Measurements from ENCODE around the gene LRP1B. TPM values are rescaled to one million over a fixed set of nuclear protein-coding genes. Genes with fewer than 3 reads are reported as not detected.

The LRP1B gene
- total RNA-seq, 1 experiment from 2014 or later: 0.17 TPM

DNA sequence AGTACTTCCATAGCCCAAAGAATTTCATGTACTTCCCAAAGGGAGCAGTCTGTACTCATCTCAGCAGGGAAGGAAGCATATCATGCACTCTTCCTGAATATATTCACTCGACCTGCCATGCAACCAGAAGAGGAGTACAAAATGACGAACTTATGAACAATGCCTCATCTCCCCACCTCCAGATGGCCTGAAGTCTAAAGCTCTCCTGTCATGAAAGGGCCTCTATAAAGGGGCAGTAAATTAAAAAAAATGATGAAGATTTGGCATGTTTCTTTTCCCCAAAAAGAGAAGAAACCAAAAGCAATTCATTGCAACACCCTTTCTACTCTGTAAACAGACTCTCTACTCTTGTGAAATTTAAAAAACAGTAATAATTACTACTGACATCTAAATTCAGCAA lies 1601.1 kb downstream of the LRP1B start:
- no peaks in the 10 kb centered on the region for H3K27me3 ChIP-seq (ENCODE audit: control insufficient read depth, insufficient read depth, low read length)
- no peak for DNase-seq
- H3K36me3 ChIP-seq (replicated peaks; ENCODE audit: control insufficient read depth, insufficient read depth, low read length): no peaks in the 10 kb centered on the region
- no peak overlapping the region for H3K4me3 ChIP-seq (ENCODE audit: insufficient read depth, low read depth, low read length)

DNA sequence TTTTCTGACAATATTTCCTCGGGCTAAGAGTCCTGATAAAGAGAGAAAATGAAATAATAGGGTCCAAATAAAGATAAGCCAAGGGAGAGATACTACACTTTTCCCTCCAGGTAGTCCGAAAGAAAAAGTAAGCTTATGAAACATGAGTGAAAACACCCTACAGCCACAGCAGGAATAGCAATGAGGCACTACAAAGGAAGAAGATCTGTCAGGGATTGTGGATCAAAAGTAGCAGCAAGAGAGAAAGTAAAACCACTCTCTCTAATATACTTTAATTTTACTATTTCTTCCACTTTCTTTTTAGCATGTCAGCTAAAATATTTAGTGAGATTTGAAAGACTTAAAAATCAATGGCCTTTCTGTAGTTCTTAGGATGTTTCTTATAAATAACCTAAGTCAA lies 1601.8 kb downstream of the LRP1B start:
- no peaks in the 10 kb centered on the region for H3K27me3 ChIP-seq (ENCODE audit: control insufficient read depth, insufficient read depth, low read length)

DNA sequence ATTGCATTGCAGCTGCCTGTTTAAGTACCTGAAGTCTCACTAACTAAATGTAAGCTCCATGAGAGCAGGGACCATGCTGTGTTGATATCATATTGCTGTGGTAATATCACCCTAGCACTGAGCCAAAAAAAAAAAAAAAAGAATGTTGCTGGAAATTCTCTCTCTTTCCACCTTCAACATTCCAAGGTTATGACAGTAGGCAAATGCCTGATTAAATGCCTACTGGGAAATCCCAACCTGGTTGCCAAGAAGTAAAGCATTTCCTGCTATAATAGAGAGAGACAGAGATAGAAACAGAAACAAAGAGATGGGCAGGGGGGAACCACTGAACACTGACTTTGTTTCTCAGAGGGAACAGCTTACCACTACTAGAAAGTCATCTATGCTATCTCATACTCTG lies 1604.2 kb downstream of the LRP1B start:
- H3K36me3 ChIP-seq (replicated peaks; ENCODE audit: control insufficient read depth, insufficient read depth, low read length): no peaks in the 10 kb centered on the region
- H3K4me3 ChIP-seq (ENCODE audit: insufficient read depth, low read depth, low read length): no peak overlapping the region
- H3K27me3 ChIP-seq (ENCODE audit: control insufficient read depth, insufficient read depth, low read length): no peaks in the 10 kb centered on the region
- DNase-seq: no peak

More for the DNA sequence above, 1601.8 kb downstream of the LRP1B start:
- no peak for DNase-seq
- Histone ChIP-seq H3K36me3 (replicated peaks; ENCODE audit: control insufficient read depth, insufficient read depth, low read length) (no peaks in the 10 kb centered on the region), H3K4me3 (ENCODE audit: insufficient read depth, low read depth, low read length) (no peak overlapping the region)

DNA sequence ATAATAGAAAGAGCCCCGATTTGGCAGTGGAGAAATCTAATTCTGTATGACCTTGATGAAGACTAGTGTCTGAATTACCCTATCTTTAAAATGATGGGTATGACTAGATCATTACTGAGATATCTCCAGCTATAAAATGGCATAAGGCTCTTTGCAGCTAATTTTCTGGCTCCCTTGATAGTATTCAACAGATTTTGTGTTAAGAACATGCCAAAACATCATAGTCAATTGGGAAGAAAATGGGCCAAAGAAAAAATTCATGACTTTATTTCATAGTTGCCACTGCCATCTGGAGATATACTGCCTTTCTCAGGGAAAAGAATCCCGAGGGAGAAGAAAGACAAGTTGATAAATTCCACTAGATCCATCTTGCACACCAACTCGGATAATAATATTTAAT lies 1618.7 kb downstream of the LRP1B start:
- DNase-seq: no peak
- H3K4me3 ChIP-seq (ENCODE audit: insufficient read depth, low read depth, low read length): no peak overlapping the region
- H3K36me3 ChIP-seq (replicated peaks; ENCODE audit: control insufficient read depth, insufficient read depth, low read length): no peaks in the 10 kb centered on the region
- H3K27me3 ChIP-seq (ENCODE audit: control insufficient read depth, insufficient read depth, low read length): no peaks in the 10 kb centered on the region

DNA sequence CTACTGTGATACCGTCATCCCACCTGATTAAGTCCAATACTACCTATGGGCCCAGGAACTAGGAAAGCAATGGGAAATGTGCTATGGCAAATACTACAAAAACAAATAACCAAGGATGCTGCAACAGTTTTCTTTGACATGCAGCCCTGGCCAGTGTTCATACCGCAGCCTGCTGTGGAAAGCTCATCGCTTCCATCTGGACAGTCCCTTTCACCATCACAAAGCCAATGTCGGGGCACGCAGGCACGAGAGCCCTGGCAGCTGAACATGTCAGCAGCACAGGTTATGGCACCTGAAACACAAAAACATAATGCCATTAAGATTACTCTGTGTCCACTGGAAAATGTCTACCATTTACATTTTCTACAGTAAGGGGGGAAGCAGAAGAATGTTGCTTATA lies 1621.1 kb downstream of the LRP1B start:
- Histone ChIP-seq H3K27me3 (ENCODE audit: control insufficient read depth, insufficient read depth, low read length) (no peaks in the 10 kb centered on the region), H3K36me3 (replicated peaks; ENCODE audit: control insufficient read depth, insufficient read depth, low read length) (no peaks in the 10 kb centered on the region), H3K4me3 (ENCODE audit: insufficient read depth, low read depth, low read length) (no peak overlapping the region)
- no peak for DNase-seq

DNA sequence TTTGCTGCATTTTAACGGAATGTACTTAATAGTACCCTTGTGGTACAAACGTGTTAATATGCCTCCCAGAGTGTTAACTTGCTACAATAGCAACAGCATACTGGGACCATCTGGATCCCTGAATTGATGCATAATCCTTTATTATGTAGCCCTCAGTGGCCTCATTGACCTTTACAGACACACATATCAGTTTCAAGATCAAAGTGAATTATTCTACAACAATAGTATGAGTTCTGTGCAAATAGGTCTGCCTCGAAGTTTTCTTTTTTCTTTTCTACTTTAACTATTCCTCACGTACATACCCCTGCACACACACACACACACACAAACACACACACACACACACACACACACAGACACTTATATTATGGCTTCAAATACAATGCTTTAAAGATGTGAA lies 1622.1 kb downstream of the LRP1B start:
- H3K4me3 ChIP-seq (ENCODE audit: insufficient read depth, low read depth, low read length): no peak overlapping the region
- H3K27me3 ChIP-seq (ENCODE audit: control insufficient read depth, insufficient read depth, low read length): no peaks in the 10 kb centered on the region
- no peak for DNase-seq
- H3K36me3 ChIP-seq (replicated peaks; ENCODE audit: control insufficient read depth, insufficient read depth, low read length): no peaks in the 10 kb centered on the region

DNA sequence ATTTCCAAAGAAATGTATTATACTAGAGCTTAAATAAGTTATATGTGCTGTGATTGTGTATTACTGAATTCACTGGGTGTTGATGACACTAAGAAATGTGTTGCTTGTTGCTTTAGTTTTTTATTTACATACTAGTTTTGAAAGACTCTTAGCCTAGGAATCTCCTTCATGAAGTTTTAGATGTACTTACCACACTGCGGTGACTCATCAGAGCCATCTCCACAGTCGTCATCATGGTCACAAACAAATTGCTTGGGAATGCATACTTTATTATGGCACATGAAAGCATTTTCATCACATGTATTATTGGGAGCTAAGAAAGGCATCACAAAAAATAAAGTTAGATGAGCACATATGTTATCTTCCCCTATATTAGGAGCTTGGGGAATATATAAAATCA lies 1624.2 kb downstream of the LRP1B start:
- no peaks in the 10 kb centered on the region for H3K27me3 ChIP-seq (ENCODE audit: control insufficient read depth, insufficient read depth, low read length)
- no peak for DNase-seq
- no peak overlapping the region for H3K4me3 ChIP-seq (ENCODE audit: insufficient read depth, low read depth, low read length)
- no peaks in the 10 kb centered on the region for H3K36me3 ChIP-seq (replicated peaks; ENCODE audit: control insufficient read depth, insufficient read depth, low read length)

DNA sequence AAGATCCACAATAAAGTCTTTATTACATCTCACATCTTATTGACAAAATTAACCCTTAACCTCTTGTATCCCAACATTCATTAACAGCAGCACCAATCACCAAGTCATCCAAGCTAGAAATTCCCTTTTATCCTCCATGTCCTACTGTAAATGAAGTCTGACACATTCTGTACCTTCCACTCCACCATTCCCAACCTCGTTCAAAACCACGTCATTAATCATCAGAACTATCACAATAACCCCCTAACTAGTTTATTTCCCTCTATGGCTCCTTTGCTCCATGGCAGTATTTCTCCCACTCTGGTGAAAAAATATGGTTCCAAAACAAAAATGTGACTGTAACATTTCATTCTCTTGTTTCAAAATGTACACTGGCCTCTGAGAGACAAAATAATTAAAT lies 1626.2 kb downstream of the LRP1B start:
- Histone ChIP-seq H3K36me3 (replicated peaks; ENCODE audit: control insufficient read depth, insufficient read depth, low read length) (no peaks in the 10 kb centered on the region), H3K27me3 (ENCODE audit: control insufficient read depth, insufficient read depth, low read length) (no peaks in the 10 kb centered on the region), H3K4me3 (ENCODE audit: insufficient read depth, low read depth, low read length) (no peak overlapping the region)
- no peak for DNase-seq

DNA sequence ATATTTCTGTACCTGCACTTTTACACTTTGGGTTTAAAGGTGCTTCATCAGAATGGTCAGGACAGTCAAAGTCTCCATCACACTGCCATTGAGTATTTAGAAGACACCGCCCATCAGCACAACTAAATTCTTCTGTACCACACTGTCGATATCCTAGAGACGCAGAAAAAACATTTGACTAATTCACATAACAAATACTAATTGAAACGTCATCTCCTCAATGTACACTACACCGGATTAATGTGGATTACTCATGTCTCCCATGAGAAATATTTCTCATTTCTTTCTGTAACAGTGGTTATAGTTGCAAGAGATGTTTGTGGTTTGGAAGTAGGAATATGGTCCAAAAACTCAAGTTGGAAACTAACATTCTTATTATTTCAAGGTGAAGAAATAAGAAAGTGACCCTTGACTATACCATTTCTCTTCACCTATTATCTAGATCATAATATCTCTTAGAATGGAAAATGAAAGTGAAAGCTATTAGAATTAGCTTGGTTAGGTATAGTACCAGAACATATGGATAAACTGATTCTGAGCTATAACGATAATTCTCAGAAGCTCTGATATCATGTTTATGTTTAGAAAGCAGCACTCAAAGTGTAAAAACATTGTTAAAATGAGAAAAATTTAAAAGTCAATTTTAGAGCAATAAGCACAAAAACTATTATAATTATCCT lies 1627.7 kb downstream of the LRP1B start:
- H3K36me3 ChIP-seq (replicated peaks; ENCODE audit: control insufficient read depth, insufficient read depth, low read length): no peaks in the 10 kb centered on the region
- H3K4me3 ChIP-seq (ENCODE audit: insufficient read depth, low read depth, low read length): no peak overlapping the region
- DNase-seq: no peak
- no peaks in the 10 kb centered on the region for H3K27me3 ChIP-seq (ENCODE audit: control insufficient read depth, insufficient read depth, low read length)

DNA sequence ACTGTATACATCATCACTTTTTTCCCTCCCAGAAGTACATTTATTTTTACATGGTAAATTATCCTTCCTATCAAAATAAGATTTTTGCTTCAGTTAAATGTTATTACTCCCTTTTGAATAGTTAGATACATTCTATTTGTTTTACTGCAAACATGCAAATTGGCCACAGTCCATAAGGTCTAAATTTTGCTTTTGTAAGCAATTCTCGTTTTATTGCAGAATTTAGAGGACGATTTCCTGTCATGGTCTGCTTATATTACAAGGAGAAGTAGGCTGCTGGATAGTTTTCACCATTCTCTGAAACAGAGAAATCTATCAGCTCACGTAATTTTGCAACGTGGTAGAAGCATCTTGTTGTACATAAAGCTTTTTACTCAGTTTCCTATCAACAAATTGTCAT lies 1632.5 kb downstream of the LRP1B start:
- H3K4me3 ChIP-seq (ENCODE audit: insufficient read depth, low read depth, low read length): no peak overlapping the region
- no peak for DNase-seq
- no peaks in the 10 kb centered on the region for H3K36me3 ChIP-seq (replicated peaks; ENCODE audit: control insufficient read depth, insufficient read depth, low read length)

DNA sequence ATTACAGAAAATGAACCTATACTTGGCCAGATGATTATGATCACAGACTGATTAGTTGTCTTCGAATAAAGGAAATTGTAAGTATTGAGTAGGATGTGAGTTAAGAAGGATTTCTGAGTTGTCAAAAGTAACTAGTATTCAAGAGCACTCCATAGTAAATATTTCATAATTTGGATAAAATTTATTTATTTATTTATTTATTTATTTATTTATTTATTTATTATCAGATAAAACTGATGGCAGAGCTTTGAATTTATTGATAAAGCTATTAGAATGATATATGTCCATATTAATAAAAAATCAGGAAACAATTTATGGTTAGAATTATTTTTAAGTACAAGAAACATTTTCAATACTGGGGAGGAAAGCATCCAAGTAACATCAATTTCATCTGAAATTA lies 1634.1 kb downstream of the LRP1B start:
- H3K27me3 ChIP-seq (ENCODE audit: control insufficient read depth, insufficient read depth, low read length): no peaks in the 10 kb centered on the region
- no peaks in the 10 kb centered on the region for H3K36me3 ChIP-seq (replicated peaks; ENCODE audit: control insufficient read depth, insufficient read depth, low read length)
- no peak overlapping the region for H3K4me3 ChIP-seq (ENCODE audit: insufficient read depth, low read depth, low read length)
- DNase-seq: no peak

More for the DNA sequence above, 1632.5 kb downstream of the LRP1B start:
- no peaks in the 10 kb centered on the region for H3K27me3 ChIP-seq (ENCODE audit: control insufficient read depth, insufficient read depth, low read length)

DNA sequence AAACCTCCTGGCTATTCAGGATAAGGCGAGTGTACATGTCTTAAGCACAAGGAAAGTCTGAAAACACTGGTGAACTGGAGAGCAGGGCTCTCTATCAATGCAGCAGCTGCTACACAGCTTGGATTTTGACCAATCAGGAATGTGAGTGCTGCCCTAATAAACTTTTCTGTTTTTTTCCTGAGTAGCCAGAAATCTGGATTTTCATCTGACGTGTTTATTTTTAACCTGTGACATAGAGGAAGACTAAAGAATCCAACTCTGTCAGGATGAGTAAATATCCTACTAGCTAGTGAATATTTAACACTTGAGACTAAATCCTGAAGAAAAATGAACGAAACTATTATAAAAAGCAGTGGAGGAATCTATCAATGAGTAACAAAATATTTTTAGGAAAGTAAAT lies 1638.9 kb downstream of the LRP1B start:
- H3K4me3 ChIP-seq (ENCODE audit: insufficient read depth, low read depth, low read length): no peak overlapping the region
- no peaks in the 10 kb centered on the region for H3K36me3 ChIP-seq (replicated peaks; ENCODE audit: control insufficient read depth, insufficient read depth, low read length)
- no peaks in the 10 kb centered on the region for H3K27me3 ChIP-seq (ENCODE audit: control insufficient read depth, insufficient read depth, low read length)
- DNase-seq: no peak

DNA sequence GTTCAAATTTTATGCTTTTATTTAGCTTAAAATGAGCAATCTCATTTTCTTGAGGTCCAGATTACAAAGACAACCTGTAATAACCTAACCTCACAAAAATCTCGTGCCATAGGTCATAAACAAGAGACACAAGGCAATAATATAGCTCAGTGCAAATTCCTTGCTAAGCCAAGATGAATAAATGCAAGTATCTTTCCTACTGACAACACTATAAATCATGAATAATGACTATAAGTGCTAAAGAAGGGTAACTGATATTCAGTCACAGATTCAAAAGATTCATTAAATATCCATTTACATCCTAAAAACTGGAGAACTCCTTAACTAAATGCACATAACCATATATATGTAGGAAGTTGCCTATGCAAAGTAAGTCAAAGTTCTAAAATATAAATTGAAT lies 1641.6 kb downstream of the LRP1B start:
- no peaks in the 10 kb centered on the region for H3K27me3 ChIP-seq (ENCODE audit: control insufficient read depth, insufficient read depth, low read length)
- no peak overlapping the region for H3K4me3 ChIP-seq (ENCODE audit: insufficient read depth, low read depth, low read length)
- no peaks in the 10 kb centered on the region for H3K36me3 ChIP-seq (replicated peaks; ENCODE audit: control insufficient read depth, insufficient read depth, low read length)
- DNase-seq: no peak

DNA sequence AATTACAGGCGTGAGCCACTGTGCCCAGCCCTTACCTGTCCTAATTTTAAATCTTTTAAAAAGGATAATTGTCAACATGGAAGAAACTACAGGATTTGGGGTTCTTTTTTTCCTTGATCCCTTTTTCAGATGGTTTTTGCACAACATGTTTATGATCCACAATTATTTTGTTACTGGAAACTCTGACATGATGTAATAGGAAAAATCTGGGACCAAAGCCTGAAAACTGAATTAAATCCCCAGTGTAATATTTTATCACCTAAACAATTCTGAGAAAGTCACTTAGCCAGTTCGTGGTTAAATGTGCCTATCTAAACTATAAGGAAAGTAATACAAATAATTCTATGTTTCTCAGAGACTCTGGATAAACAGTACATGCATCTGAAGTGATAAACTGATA lies 1649.7 kb downstream of the LRP1B start:
- no peaks in the 10 kb centered on the region for H3K27me3 ChIP-seq (ENCODE audit: control insufficient read depth, insufficient read depth, low read length)
- DNase-seq: no peak
- no peaks in the 10 kb centered on the region for H3K36me3 ChIP-seq (replicated peaks; ENCODE audit: control insufficient read depth, insufficient read depth, low read length)

DNA sequence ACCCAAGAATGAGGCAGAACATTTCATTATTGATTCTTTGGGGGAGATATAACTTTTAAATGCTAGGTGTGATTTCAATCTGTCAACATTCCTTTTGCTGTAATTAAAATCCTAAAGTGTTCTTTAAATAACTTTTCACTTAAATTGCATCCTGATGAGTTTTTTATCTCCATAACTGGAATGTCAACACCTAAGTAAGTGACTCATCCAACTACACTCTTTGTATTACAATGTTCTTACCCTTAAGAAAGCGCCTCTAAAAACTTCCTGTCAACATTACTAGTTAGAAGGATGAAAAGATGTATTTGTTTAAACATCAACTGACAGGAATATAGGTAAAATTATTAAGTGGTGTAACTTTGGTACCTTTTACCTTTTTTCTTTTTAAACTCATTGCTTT lies 1657.0 kb downstream of the LRP1B start:
- Histone ChIP-seq H3K27me3 (ENCODE audit: control insufficient read depth, insufficient read depth, low read length) (no peaks in the 10 kb centered on the region), H3K4me3 (ENCODE audit: insufficient read depth, low read depth, low read length) (no peak overlapping the region), H3K36me3 (replicated peaks; ENCODE audit: control insufficient read depth, insufficient read depth, low read length) (no peaks in the 10 kb centered on the region)
- no peak for DNase-seq

More for the DNA sequence above, 1649.7 kb downstream of the LRP1B start:
- H3K4me3 ChIP-seq (ENCODE audit: insufficient read depth, low read depth, low read length): no peak overlapping the region

DNA sequence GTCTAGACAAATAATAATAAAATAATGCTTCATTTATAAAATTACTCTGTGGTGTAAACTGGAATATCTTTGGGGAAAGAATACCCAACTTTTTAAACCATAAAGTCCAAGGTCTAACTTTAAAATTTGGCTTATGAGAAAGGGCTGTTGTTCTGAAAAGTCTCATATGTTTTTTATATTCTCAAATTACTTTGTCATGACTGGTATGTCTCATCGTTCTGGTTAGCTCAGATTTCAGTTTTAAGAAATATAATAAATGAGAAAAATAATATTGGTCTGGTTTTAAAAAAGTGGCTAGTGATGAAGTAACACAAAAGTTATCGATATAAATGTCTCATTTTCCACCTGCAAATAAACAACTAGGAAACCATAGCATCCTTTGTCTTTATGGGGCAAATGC lies 1658.1 kb downstream of the LRP1B start:
- Histone ChIP-seq H3K4me3 (ENCODE audit: insufficient read depth, low read depth, low read length) (no peak overlapping the region), H3K27me3 (ENCODE audit: control insufficient read depth, insufficient read depth, low read length) (no peaks in the 10 kb centered on the region), H3K36me3 (replicated peaks; ENCODE audit: control insufficient read depth, insufficient read depth, low read length) (no peaks in the 10 kb centered on the region)
- DNase-seq: no peak

Data from H7 (cell line).